Activated naive CD8-positive, alpha-beta T cell treated with anti-CD3 and anti-CD28 coated beads, Interleukin-2, amount 50 U/mL, for 16 hours (primary cell): ENCODE results near the gene PSMB11.

Source experiments
- DNase-seq: peaks from one replicate; pipeline ENCODE4 v3.0.0-alpha.2; 2020; ENCODE audit warnings: low read depth, low spot score

The PSMB11 gene

DNA sequence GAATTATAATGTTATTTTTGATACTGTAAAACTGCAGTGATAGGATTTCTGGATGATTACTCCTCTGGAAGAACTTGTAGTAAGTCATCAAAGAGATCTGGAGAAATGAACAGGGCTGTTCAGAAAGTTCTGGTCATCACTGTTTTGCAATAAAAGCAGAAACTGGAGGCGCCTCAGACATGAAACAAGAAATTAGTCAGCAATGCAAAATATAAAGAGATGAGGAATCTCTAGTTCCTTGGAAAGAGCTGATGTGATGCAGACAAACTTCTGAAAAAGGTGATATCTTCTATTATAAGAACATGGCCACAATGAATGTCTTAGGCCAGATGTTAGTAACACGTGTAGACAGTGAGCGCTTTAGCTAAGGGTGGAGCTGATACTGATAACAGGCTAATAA lies 43.4 kb downstream of the PSMB11 start:
- DNase-seq, result no peak

DNA sequence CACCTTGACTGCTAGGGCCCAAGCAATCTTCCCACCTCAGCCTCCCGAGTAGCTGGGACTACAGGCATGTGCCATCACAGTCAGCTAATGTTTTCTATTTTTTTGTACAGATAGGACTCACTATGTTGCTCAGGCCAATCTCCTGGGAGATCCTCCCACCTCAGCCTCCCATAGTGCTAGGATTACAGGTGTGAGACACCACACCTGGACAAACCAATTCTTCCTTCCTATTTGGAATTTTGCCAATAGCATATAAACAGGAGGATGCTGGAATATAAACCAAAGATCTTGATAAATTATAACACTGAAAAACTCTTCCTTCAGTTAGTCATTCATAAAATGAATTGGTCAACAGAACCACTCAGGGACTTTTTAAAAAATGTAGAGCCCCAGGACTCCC lies 44.6 kb downstream of the PSMB11 start:
- no peak for DNase-seq

DNA sequence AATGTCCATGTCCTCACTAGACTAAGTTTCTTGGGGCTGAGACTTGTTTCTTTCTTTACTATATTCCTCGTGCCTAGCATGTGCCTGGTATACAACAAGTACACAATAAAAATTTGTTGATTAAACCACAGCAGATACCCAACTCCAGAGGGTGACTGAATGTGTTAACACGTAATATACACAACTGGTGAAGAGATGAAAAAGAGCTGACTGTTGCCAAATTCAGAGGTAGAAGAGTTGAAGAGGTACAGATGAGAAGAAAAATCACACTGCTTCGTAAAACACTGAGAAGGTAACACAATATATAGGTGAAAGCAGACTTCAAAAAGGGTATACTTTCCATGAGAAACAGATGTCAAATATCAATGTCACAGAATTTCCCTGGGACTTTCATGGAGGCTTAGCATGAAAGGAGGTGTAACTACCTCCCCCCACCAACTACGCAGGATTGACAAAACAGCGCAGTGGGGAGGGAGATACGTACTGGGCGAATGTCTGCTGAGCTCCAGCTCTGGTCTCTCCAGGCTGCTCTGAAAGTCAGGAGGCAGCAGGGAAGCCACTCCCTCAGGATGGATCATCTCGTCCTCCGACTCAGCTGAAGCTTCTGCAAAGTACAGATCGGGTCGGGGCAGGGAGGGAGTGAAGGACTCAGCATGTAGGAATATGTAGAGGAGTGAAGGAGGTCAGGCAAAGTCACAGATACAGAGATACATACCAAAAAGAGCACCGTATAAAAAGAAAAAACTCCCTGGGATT lies 47.7 kb downstream of the PSMB11 start:
- DNase-seq, result no peak

DNA sequence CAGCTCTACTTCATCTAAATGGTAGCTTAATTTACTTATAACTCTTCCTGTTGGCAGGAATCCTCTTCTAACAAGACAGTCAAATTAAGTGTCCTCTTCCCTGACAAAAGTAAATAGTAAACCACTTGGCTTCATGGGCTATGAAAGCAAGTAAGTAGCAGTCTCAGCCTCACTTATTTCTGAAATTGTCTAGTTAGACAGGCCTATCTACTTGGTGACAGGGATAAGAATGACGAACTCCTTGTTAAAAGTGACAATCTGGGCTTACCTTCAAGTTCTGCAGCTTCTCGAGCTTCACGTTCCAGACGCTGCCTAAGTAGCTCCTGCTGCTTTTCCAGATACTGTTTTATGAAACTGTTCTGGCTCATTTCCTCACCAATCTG lies 48.2 kb downstream of the PSMB11 start:
- DNase-seq, result no peak

DNA sequence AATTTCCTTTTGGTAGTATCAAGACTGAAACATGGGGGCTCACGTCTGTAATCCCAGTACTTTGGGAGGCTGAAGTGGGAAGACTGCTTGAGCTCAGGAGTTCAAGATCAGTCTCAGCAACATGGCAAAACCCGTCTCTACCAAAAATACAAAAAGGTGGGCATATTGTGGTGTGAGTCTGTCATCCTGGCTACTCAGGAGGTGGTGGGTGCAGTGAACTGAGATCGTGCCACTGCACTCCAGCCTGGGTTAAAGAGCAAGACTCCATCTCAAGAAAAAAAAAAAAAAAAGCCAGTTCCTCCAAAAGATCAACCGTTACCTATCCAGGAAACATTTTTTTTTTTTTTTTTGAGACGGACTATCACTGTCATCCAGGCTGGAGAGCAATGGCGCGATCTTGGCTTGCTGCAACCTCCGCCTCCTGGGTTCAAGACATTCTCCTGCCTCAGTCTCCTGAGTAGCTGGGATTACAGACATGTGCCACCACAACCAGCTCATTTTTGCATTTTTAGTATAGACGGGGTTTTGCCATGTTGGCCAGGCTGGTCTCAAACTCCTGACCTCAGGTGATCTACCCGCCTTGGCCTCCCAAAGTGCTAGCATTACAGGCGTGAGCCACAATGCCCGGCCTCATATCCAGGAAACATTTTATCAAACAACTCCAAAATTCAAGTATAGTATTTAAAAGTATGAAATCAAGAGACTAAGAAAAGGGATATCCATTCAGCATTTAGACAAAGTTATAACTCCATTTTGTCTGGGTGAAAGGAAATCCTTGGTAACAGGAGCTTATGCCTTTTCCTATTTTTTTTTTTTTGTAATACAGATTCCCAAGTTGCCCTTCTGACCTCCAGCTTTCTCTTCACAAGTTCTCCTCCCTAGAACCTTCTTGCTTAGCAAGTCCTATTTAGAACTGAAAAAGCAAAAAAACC lies 49.5 kb downstream of the PSMB11 start:
- DNase-seq, result no peak

DNA sequence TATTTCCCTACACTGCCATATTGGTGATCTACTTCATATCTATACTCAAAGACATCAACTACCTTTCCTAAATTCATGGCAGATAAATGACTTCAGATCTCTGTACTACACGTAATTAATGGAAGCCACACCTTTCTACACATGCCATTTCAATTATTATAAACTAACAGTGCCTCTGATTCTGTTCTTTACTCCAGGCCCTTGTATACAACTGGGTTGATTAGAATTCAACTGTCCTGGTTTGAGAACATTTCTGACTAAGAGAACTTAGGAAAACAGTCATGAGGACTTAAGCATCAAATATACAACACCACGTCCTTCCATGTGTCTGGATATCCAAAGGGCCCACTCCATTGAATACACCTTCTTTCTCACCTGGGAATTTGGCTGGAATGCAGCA lies 51.1 kb downstream of the PSMB11 start:
- DNase-seq, result no peak

DNA sequence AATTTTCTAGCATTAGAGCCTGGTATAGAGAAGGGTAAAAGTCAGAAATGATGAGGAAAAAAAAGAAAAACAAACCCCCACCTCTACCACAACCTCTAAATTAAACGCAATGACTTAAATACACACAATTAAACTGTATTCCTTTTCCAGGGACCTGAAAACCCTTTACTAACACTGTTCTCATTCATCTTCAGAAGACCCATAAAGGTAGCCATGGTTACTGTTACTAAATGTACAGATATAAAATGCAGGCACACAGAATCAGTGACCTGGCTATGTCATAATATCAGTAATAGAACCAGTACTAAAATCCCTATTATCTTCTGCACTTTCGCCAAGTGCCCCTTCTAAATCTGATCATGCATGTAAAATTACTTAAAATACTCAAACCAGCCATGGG lies 51.5 kb downstream of the PSMB11 start:
- no peak for DNase-seq
